Gastroesophageal sphincter (tissue), 4 donors: ENCODE measurements around the gene GMNN. TPM values are rescaled to one million over a fixed set of nuclear protein-coding genes. Genes with fewer than 3 reads are reported as not detected.
A peak's percentile ranks its signal among the peaks of the same experiment; 100 is the strongest.
"Not testable (repeated sequence)": the region's sequence is repeated elsewhere in the genome, so short reads cannot be mapped to it uniquely, and the experiment has no call there.

ENCODE experiments used
- ATAC-seq: fragments of 150-250 bp; one replicate; pipeline ENCODE4 v1.9.1; 2016; ENCODE audit warnings: mild to moderate bottlenecking, moderate library complexity
- H3K27ac ChIP-seq, 4 donors: fragments of 200-600 bp; sonication (generic) in 3 of 4; 1 replicate in 3 of 4; 2 replicates in 1 of 4; pipeline ENCODE4 v1.5.1; 2016 to 2019
- H3K27me3 ChIP-seq: fragments of 200-600 bp; sonication (generic); one replicate; pipeline ENCODE4 v1.5.1; 2019
- H3K36me3 ChIP-seq, 2 donors: fragments of 200-600 bp; sonication (generic); one replicate each; pipeline ENCODE4 v1.5.1; 2019; ENCODE audit warnings: control low read depth in 1 of 2
- H3K4me1 ChIP-seq, 3 donors: fragments of 200-600 bp; sonication (generic); 1 replicate in 2 of 3; 2 replicates in 1 of 3; pipeline ENCODE4 v1.5.1; 2016 to 2019; ENCODE audit warnings: control low read depth in 2 of 3
- H3K4me3 ChIP-seq, 2 donors: fragments of 200-600 bp; sonication (generic); one replicate each; pipeline ENCODE4 v1.5.1; 2019; ENCODE audit warnings: mild to moderate bottlenecking in 1 of 2, moderate library complexity in 1 of 2
- H3K9me3 ChIP-seq, 3 donors: fragments of 200-600 bp; sonication (generic); one replicate each; pipeline ENCODE4 v1.5.1; 2017 to 2019; ENCODE audit warnings: control low read depth in 2 of 3
- CTCF ChIP-seq, 4 experiments: fragments of 200-600 bp in 2 of 4; fragments of 450-650 bp in 2 of 4; sonication (generic) in 1 of 4; IDR thresholded peaks; one replicate each; pipeline ENCODE4 v1.5.1; 2017 to 2019; ENCODE audit warnings: antibody characterized with exemption in 4 of 4, mild to moderate bottlenecking in 2 of 4, moderate library complexity in 2 of 4
- EP300 ChIP-seq: sonication (generic); formaldehyde crosslinking; IDR thresholded peaks from one replicate; pipeline ENCODE4 v1.6.1; 2017; ENCODE audit warnings: antibody characterized with exemption, mild to moderate bottlenecking
- POLR2A ChIP-seq, 2 donors: fragments of 450-650 bp; IDR thresholded peaks; one replicate each; pipeline ENCODE4 v1.6.1; 2017; ENCODE audit warnings: antibody characterized with exemption in 2 of 2, mild to moderate bottlenecking in 2 of 2, moderate library complexity in 1 of 2
- POLR2AphosphoS5 ChIP-seq: sonication (generic); formaldehyde crosslinking; IDR thresholded peaks from one replicate; pipeline ENCODE4 v1.6.1; 2017; ENCODE audit warnings: antibody characterized with exemption
- WGBS, 2 donors: methylation state at CpG; one replicate each; pipeline ENCODE4 v1.1.5; 2018; ENCODE audit warnings: low coverage in 1 of 2; 5-methylcytosine and 5-hydroxymethylcytosine counted together
- total RNA-seq, 4 donors: library from RNA; depleted of rRNA; stranded (reverse); fragments of >200 nt; gene quantifications; one replicate each; pipeline ENCODE4 v1.1.0, GENCODE V29; 2016

Gene GMNN
- 1 to 10 TPM; 2.7 to 9.7 (median 4.0) TPM for total RNA-seq

- Histone ChIP-seq H3K4me3 (peak within 1 kb of the TSS; percentile 86 to 97), H3K27me3 (no peaks in the 10 kb centered on the region), H3K27ac (peak within 1 kb of the TSS; percentile 89 to 99 (median 96)), H3K9me3 (no peaks in the 10 kb centered on the region), H3K4me1 (peaks cover 0 to 13% (median 5%) of the 10 kb centered on the region in 3 donors), H3K36me3 (peaks cover 0 to 3% of the 10 kb centered on the region in 2 donors)
- TF ChIP-seq POLR2AphosphoS5: peak; percentile 39
- TF ChIP-seq POLR2A (IDR thresholded peaks at IDR 0.05): peak; percentile 26 to 54
- no peak for TF ChIP-seq EP300
- peak in 1 of 4 experiments; percentile 12 for TF ChIP-seq CTCF (IDR thresholded peaks at IDR 0.05)
- peak; percentile 99 for ATAC-seq
- 0% methylated on average over 6 of the region's 75 CpGs; no CpG with 5 or more reads in 1 of the 2 donors for WGBS, 2 donors
Observed at GRCh38 chr6:24774696-24775519, at the start of gene GMNN. Gene GMNN, plus strand, starts transcription at chr6:24774937. Its CDS starts 2,310 bp downstream, at chr6:24777247.

- not testable (repeated sequence) for H3K36me3 ChIP-seq, H3K27ac ChIP-seq, ATAC-seq, H3K4me3 ChIP-seq, H3K27me3 ChIP-seq, H3K4me1 ChIP-seq, H3K9me3 ChIP-seq
- 67 to 86% methylated on average over 1 to 2 of the region's 3 CpGs for WGBS, 2 donors
Observed at GRCh38 chr6:24730653-24731052, 44.1 kb upstream of the GMNN start.

GRCh38 chr6:24731456-24732134 is 43.1 kb upstream of the GMNN start:
- not testable (repeated sequence) for H3K9me3 ChIP-seq, H3K4me1 ChIP-seq, H3K36me3 ChIP-seq, H3K4me3 ChIP-seq, ATAC-seq, H3K27me3 ChIP-seq, H3K27ac ChIP-seq
- WGBS, 2 donors: 86 to 96% methylated on average over 4 of the region's 6 CpGs

- Histone ChIP-seq H3K36me3 (no peaks in the 10 kb centered on the region), H3K4me1 (no peaks in the 10 kb centered on the region), H3K9me3 (peaks cover 0 to 8% (median 0%) of the 10 kb centered on the region in 3 donors), H3K4me3 (no peak overlapping the region), H3K27ac (no peak overlapping the region), H3K27me3 (no peaks in the 10 kb centered on the region)
- TF ChIP-seq EP300 (no peak), CTCF (IDR thresholded peaks at IDR 0.05) (no peak), POLR2AphosphoS5 (no peak), POLR2A (IDR thresholded peaks at IDR 0.05) (no peak)
- WGBS, 2 donors: 73% methylated on average over 1 of the region's 1 CpG; no CpG with 5 or more reads in 1 of the 2 donors
- ATAC-seq: no peak
Observed at GRCh38 chr6:24734166-24734565, 40.6 kb upstream of the GMNN start.

GRCh38 chr6:24734710-24735109 is 40.0 kb upstream of the GMNN start:
- H3K4me3 ChIP-seq, ATAC-seq, H3K27me3 ChIP-seq, H3K9me3 ChIP-seq, H3K4me1 ChIP-seq, H3K36me3 ChIP-seq, H3K27ac ChIP-seq: not testable (repeated sequence)
- WGBS, 2 donors: 88 to 96% methylated on average over 2 to 4 of the region's 4 CpGs

- no peaks in the 10 kb centered on the region for H3K36me3 ChIP-seq
- no peak for ATAC-seq
- H3K27me3 ChIP-seq: no peaks in the 10 kb centered on the region
- WGBS, 2 donors: 69 to 83% methylated on average over 1 to 2 of the region's 3 CpGs
- no peak overlapping the region for H3K27ac ChIP-seq
- no peaks in the 10 kb centered on the region for H3K4me1 ChIP-seq
- TF ChIP-seq EP300: no peak
- TF ChIP-seq POLR2A (IDR thresholded peaks at IDR 0.05): no peak
- no peak for TF ChIP-seq CTCF (IDR thresholded peaks at IDR 0.05)
- no peak for TF ChIP-seq POLR2AphosphoS5
- H3K4me3 ChIP-seq: no peak overlapping the region
- no peaks in the 10 kb centered on the region for H3K9me3 ChIP-seq
Observed at GRCh38 chr6:24738741-24739140, 36.0 kb upstream of the GMNN start.
